Measurements from ENCODE around the gene BAG5.

BAG5 gene

GRCh38 chr14:103546652-103547454 is 15.6 kb downstream of the BAG5 start:
- DNase-seq, result peak; percentile 61

GRCh38 chr14:103545915-103546651 is 16.4 kb downstream of the BAG5 start:
- no peak for DNase-seq

DNA sequence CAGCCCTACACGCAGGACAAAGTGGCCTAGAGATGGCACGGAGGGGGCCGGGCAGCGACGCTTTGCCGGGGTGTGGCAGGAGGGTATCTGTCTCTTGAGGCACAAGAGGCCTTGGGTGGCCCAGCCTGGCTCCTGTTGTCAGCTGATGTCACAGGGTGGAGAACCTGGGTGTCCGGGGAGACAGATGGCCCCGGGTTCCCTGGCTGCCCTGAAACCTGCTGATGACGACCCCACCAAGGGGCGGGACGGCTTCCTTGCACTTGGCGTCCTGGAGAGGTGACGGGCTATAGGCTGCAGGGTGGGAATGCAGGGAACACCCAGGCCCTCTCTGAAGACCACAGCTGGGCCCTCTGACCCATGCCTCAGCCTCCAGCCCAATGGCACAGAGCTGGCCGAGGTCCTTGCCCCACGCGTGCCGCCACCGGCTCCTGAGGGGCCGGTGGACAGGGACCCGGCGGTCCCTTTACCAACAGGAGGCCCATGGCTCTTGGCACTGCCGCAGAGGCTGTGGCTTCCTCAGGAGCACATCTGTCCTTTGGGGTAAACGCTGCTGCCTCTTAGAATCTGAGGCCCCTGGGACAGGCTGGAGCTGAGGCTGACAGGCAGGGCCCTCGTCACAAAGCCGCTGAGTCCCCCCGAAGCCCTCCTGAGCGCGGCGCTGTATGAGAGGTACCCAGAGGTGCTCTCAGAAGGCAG is 17.1 kb downstream of the BAG5 start:
- no peak for DNase-seq

DNA sequence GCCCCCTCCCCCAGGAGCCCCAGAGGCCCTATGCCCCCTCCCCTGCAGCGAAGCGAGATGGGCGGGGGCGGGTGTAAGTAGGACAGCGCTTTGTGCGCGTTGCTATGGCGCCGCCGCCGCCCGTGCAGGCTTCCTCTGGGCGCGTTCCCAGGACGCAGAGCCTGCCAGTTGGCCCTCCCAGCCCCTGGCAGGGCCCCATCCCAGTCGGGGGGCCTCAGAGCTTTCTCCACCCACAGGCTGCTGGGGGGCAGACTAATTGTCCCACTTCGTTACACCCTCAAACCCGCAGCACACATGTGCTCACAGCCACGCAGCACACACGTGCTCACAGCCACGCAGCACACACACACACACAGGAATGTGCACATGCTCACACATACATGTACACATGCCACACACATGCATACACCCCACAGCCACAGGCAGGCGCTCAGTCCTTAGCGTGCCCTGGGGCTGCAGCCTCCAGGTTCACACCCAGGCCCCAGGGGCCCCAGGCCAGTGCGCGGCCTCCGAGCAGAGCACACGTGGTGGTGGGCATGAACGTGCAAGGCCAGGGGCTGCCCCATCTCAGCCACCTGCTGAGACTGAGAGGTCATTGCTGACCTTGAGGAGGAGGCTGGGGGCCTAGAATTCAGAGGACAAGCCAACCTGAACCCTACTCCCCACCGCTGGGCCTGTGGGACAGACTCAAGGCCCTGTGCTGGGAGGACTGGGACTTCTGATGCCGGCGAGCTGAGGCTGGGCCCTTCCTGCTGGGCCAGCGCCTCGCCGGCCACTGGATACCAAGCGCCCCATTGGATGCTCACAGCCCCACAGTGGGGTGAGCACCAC is 17.9 kb downstream of the BAG5 start:
- DNase-seq, result no peak

DNA sequence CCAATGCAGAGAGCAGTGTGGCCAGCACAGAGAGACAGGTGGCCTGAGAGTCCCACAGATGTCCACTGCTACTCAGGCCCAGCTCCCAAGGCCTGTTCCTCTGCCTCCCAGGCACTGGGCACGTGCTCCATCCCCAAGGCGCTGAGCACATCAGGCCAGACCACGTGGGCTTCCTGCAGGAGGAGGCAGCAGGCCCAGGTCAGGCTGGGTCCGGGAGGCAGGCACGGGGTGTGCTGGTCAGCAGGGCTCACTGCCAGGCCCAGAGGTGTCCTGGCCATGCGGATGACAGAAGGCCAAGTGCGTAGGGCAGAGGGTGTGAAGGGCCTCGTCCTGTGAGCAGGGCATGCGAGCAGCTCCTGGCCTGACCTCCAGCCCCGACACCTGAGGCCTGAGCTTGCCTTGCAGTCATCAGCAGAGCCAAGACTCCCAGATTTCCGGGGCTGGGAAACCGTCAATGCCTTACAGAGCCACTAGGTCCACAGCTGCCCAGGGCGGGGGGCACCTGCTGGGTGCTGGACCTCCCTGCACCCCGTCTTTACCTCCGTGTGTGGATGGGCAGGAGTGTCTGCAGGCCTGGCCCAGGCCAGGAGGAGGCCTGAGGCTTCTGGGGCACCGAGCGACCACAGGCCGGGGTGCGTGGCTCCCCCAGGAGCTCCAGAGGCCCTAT is 18.6 kb downstream of the BAG5 start:
- no peak for DNase-seq

- no peak for DNase-seq
These were observed 19.3 kb downstream of the BAG5 start for GRCh38 chr14:103543140-103543539.

GRCh38 chr14:103542605-103543088 is 19.8 kb downstream of the BAG5 start:
- no peak for DNase-seq

- DNase-seq, result no peak
These were observed 20.5 kb downstream of the BAG5 start for GRCh38 chr14:103541709-103542604.

DNA sequence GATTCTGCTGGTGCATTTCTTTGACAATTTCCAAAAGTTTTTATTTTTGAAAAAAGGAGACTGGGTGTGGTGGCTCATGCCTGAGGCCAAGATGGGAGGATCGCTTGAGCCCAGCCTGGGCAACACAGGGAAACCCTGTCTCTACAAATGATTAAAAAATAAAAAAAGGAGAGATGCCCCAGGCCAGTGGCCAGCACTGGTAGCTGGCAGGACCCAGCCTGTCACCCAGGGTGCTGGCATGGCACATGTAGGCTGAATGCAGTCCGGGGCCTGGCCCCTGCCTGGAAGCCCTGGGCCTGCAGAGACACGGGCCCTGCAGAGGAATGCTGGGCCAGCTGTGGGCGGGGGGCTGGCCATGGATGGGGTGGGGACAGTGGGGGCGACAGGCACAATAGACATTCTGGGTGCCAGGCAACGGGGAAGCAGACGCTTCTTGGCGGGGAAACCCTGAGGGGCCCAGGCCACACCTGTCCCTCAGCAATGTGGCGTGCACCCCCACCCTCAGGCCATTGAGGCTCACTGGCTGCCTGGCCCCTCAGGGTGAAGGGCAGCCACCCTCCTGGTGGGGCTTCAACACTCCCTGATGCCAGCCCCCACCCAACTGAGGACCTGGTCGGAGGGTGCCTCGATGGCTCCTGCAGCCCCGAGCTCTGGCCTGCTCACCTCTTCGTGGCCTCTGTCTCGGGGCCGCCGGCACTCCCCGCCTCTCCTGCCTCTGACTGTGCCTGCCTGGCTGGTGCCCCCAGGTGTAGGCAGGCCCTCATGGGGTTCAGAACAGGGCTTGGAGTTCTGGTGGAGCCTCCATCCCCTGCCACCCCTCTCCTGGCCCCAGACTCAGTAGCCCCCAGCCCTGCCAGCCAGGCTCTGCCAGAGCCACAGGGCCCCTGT is 21.4 kb downstream of the BAG5 start:
- no peak for DNase-seq

DNA sequence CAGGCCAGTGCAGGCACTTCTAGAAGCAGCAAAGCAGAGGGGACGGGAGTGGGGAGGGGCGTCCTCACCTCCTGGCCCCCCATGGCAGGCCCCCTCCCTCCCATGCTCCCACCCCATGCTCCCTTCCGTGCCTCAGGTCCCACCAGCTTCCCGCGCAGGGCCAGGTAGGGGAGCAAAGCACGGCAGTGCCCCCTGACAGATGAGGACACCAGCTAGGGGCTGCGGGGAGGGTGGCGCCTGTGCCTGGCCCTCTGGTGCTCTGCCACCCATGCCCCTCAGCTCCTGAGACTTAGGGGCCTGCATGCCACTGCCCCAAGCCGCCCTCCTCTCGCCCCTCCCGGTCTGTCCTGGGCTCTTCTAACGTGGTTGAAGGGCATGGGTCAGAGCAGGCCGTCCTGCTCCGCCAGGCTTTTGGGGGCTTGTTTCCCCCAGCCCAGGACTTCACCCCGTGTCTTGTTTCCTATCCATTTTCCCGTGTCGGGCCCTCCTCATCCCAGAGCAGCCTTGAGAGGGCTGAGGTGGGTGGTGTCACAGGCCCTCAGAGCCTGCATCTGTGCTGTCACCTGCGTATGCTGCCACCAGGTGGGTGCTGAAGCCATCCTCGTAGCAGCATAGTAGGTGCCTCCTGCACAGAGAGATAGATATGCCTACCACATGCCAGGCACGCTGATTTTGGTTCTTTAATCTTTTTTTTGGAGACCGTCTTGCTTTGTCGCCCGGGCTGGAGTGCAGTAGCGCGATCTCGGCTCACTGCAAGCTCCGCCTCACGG is 23.2 kb downstream of the BAG5 start:
- DNase-seq, result no peak

GRCh38 chr14:103538291-103539055 is 24.0 kb downstream of the BAG5 start:
- DNase-seq, result no peak

GRCh38 chr14:103537175-103537990 is 25.1 kb downstream of the BAG5 start:
- no peak for DNase-seq

- DNase-seq, result no peak
These were observed 25.8 kb downstream of the BAG5 start for GRCh38 chr14:103536693-103537092.

- no peak for DNase-seq
These were observed 26.4 kb downstream of the BAG5 start for GRCh38 chr14:103535891-103536565.

- no peak for DNase-seq
These were observed 27.2 kb downstream of the BAG5 start for GRCh38 chr14:103535081-103535890.

GRCh38 chr14:103534576-103535061 is 27.8 kb downstream of the BAG5 start:
- DNase-seq, result no peak
